SK-N-SH treated with all-trans-retinoic acid at 6 μM for 48 hours (cell line): Measurements from ENCODE around the gene TUBGCP5.

Experiments
- ATAC-seq: fragments of 200-7000 bp; cut with Tn5 transposase; 3 replicates; pipeline ENCODE4 v1.9.1; 2020; ENCODE audit warnings: mild to moderate bottlenecking, moderate library complexity
- BACH2 ChIP-seq: fragments of 250-450 bp; sonication (Bioruptor Pico); IDR thresholded peaks from 2 replicates; pipeline ENCODE4 v1.9.0; 2021; ENCODE audit warnings: mild to moderate bottlenecking, borderline replicate concordance
- CREB5 ChIP-seq: fragments of 250-450 bp; sonication (Bioruptor Pico); IDR thresholded peaks from 2 replicates; pipeline ENCODE4 v1.5.1; 2020; ENCODE audit warnings: low read depth, mild to moderate bottlenecking, moderate library complexity
- CSDC2 ChIP-seq: fragments of 250-450 bp; sonication (Bioruptor Pico); IDR thresholded peaks from 2 replicates; pipeline ENCODE4 v1.5.0; 2020; ENCODE audit warnings: mild to moderate bottlenecking, moderate library complexity
- CSRNP3 ChIP-seq: fragments of 250-450 bp; sonication (Bioruptor Pico); IDR thresholded peaks from 2 replicates; pipeline ENCODE4 v1.5.1; 2021; ENCODE audit warnings: mild to moderate bottlenecking, moderate library complexity
- GLIS3 ChIP-seq: fragments of 250-450 bp; sonication (Bioruptor Pico); IDR thresholded peaks from 2 replicates; pipeline ENCODE4 v1.5.0; 2020; ENCODE audit warnings: mild to moderate bottlenecking, moderate library complexity
- ISL1 ChIP-seq: fragments of 250-450 bp; sonication (Bioruptor Pico); IDR thresholded peaks from 2 replicates; pipeline ENCODE4 v2.1.2; 2022; ENCODE audit warnings: mild to moderate bottlenecking, moderate library complexity
- POU6F1 ChIP-seq: fragments of 250-450 bp; sonication (Bioruptor Pico); IDR thresholded peaks from 2 replicates; pipeline ENCODE4 v1.8.0; 2021; ENCODE audit warnings: low read depth, mild to moderate bottlenecking, moderate library complexity, borderline replicate concordance
- PPARA ChIP-seq: fragments of 250-450 bp; sonication (Bioruptor Pico); IDR thresholded peaks from 2 replicates; pipeline ENCODE4 v1.5.0; 2020; ENCODE audit warnings: mild to moderate bottlenecking, borderline replicate concordance
- RARB ChIP-seq: fragments of 250-450 bp; sonication (Bioruptor Pico); IDR thresholded peaks from 2 replicates; pipeline ENCODE4 v1.8.0; 2021; ENCODE audit warnings: mild to moderate bottlenecking, moderate library complexity
- SNAI2 ChIP-seq: fragments of 250-450 bp; sonication (Bioruptor Pico); IDR thresholded peaks from 2 replicates; pipeline ENCODE4 v1.5.0; 2020; ENCODE audit warnings: mild to moderate bottlenecking, moderate library complexity
- TCF4 ChIP-seq: fragments of 250-450 bp; sonication (Bioruptor Pico); IDR thresholded peaks from 2 replicates; pipeline ENCODE4 v1.8.0; 2021; ENCODE audit warnings: mild to moderate bottlenecking, moderate library complexity, borderline replicate concordance
- TOX ChIP-seq: fragments of 250-450 bp; sonication (Bioruptor Pico); IDR thresholded peaks from 2 replicates; pipeline ENCODE4 v1.8.0; 2021; ENCODE audit warnings: mild to moderate bottlenecking, moderate library complexity, borderline replicate concordance
- ZC3H10 ChIP-seq: fragments of 250-450 bp; sonication (Bioruptor Pico); IDR thresholded peaks from 2 replicates; pipeline ENCODE4 v1.5.1; 2021; ENCODE audit warnings: mild to moderate bottlenecking, moderate library complexity
- ZFP3 ChIP-seq: fragments of 250-450 bp; sonication (Bioruptor Pico); IDR thresholded peaks from 2 replicates; pipeline ENCODE4 v1.5.0; 2020; ENCODE audit warnings: mild to moderate bottlenecking, moderate library complexity
- ZFP30 ChIP-seq: fragments of 450-650 bp; formaldehyde crosslinking; IDR thresholded peaks from 2 replicates; pipeline ENCODE4 v1.5.0; 2022; ENCODE audit warnings: mild to moderate bottlenecking, moderate library complexity
- ZNF565 ChIP-seq: fragments of 450-650 bp; formaldehyde crosslinking; conservative IDR thresholded peaks from 2 replicates; pipeline ENCODE4 v1.5.0; 2020; ENCODE audit warnings: low read depth, mild to moderate bottlenecking, moderate library complexity
- ZNF70 ChIP-seq: fragments of 450-650 bp; formaldehyde crosslinking; IDR thresholded peaks from 2 replicates; pipeline ENCODE4 v1.5.0; 2020; ENCODE audit warnings: mild to moderate bottlenecking, moderate library complexity
- ZNF8 ChIP-seq: fragments of 450-650 bp; formaldehyde crosslinking; IDR thresholded peaks from 2 replicates; pipeline ENCODE4 v1.5.0; 2020; ENCODE audit warnings: mild to moderate bottlenecking, moderate library complexity
- TF ChIP-seq, protein P1 (sequence below): fragments of 250-450 bp; sonication (Bioruptor Pico); IDR thresholded peaks from 2 replicates; pipeline ENCODE4 v1.5.0; 2020; ENCODE audit warnings: mild to moderate bottlenecking, moderate library complexity
- TF ChIP-seq, protein P2 (sequence below): fragments of 250-450 bp; sonication (Bioruptor Pico); IDR thresholded peaks from 2 replicates; pipeline ENCODE4 v1.8.0; 2020; ENCODE audit warnings: mild to moderate bottlenecking, moderate library complexity, borderline replicate concordance

TUBGCP5 gene

DNA sequence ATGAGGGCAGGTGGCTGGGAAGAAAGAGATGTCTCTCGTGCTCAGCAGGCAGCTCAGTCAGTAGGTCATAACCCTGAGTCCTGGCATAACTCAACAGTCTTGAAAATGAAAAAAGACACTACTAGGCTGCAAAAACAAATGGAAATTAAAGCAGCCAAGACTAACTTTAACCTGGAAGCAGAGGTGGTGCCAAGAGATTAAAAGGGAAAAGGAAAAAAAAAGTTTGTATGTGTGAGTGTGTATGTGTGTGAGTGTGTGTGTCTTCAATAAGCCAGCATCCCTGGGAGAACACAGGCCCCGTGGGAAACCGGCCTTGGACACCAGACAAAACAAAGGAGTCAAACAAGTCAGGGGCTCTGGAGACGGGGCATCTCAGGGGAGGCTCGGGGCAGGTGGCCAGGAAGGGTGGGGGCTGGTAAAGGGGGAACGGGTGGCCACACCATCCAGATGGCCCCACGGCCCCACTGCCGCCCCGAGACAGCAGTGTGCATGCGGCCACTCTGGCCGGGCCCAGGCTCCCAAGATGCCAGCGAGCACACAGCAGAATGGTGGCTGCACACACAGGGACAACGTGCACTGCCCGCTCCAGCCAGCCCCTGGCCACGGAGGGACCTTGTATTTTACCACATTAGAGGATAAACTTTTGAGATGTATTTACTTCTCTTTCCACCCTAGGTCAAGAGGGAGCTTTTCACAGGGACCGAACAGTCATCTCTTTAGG, 83.0 kb downstream of the TUBGCP5 start:
- ATAC-seq, result peak; percentile 26; the same call in 2 of the 3 replicates
- TF ChIP-seq RARB (no peak), ZNF565 (CRISPR knock-in tag) (no peak), SNAI2 (CRISPR knock-in tag) (no peak), ZNF70 (CRISPR knock-in tag) (no peak), ZC3H10 (CRISPR knock-in tag) (no peak), TOX (CRISPR knock-in tag) (no peak), PPARA (CRISPR knock-in tag) (no peak), POU6F1 (CRISPR knock-in tag) (no peak), ZFP3 (no peak), ZFP30 (CRISPR knock-in tag) (no peak), ZNF8 (CRISPR knock-in tag) (no peak), CSDC2 (no peak), BACH2 (CRISPR knock-in tag) (no peak), ISL1 (CRISPR knock-in tag) (no peak)
- TF ChIP-seq, protein P1, sequence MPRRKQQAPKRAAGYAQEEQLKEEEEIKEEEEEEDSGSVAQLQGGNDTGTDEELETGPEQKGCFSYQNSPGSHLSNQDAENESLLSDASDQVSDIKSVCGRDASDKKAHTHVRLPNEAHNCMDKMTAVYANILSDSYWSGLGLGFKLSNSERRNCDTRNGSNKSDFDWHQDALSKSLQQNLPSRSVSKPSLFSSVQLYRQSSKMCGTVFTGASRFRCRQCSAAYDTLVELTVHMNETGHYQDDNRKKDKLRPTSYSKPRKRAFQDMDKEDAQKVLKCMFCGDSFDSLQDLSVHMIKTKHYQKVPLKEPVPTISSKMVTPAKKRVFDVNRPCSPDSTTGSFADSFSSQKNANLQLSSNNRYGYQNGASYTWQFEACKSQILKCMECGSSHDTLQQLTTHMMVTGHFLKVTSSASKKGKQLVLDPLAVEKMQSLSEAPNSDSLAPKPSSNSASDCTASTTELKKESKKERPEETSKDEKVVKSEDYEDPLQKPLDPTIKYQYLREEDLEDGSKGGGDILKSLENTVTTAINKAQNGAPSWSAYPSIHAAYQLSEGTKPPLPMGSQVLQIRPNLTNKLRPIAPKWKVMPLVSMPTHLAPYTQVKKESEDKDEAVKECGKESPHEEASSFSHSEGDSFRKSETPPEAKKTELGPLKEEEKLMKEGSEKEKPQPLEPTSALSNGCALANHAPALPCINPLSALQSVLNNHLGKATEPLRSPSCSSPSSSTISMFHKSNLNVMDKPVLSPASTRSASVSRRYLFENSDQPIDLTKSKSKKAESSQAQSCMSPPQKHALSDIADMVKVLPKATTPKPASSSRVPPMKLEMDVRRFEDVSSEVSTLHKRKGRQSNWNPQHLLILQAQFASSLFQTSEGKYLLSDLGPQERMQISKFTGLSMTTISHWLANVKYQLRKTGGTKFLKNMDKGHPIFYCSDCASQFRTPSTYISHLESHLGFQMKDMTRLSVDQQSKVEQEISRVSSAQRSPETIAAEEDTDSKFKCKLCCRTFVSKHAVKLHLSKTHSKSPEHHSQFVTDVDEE (CRISPR knock-in tag), result no peak
- TF ChIP-seq, protein P2, sequence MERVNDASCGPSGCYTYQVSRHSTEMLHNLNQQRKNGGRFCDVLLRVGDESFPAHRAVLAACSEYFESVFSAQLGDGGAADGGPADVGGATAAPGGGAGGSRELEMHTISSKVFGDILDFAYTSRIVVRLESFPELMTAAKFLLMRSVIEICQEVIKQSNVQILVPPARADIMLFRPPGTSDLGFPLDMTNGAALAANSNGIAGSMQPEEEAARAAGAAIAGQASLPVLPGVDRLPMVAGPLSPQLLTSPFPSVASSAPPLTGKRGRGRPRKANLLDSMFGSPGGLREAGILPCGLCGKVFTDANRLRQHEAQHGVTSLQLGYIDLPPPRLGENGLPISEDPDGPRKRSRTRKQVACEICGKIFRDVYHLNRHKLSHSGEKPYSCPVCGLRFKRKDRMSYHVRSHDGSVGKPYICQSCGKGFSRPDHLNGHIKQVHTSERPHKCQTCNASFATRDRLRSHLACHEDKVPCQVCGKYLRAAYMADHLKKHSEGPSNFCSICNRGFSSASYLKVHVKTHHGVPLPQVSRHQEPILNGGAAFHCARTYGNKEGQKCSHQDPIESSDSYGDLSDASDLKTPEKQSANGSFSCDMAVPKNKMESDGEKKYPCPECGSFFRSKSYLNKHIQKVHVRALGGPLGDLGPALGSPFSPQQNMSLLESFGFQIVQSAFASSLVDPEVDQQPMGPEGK, result no peak
- TF ChIP-seq, all 23 proteins: peak for 0

DNA sequence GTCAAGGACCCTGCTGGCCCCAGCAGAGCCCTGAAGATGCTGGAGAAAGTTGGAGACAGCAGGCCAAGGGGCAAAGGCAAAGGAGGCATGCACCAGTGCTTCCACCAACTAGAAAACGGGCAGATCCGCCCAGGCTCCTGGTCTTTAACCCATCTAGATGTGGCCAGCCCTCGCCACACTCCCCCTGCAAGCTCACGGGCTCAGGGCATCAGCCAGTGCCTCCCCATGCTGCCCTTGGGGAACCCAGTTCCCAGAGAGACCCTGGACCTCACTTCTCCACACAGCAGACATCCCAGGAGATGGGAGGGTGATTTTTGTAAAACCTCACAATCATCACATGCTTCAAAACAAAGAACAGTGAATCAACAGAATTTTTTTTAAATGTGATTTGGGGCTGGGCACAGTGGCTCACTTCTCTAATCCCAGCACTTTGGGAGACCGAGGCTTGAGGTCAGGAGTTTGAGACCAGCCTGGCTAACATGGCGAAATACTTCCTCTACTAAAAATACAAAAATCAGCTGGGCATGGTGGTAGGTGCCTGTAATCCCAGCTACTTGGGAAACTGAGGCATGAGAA, 83.7 kb downstream of the TUBGCP5 start:
- no peak for ATAC-seq

More for the DNA sequence above, 83.7 kb downstream of the TUBGCP5 start:
- TF ChIP-seq ZNF8 (CRISPR knock-in tag), result no peak
- TF ChIP-seq, protein P1 (CRISPR knock-in tag), result no peak
- TF ChIP-seq, protein P2, result no peak
- TF ChIP-seq CREB5 (CRISPR knock-in tag), result no peak
- no peak for TF ChIP-seq BACH2 (CRISPR knock-in tag)
- no peak for TF ChIP-seq GLIS3 (CRISPR knock-in tag)
- TF ChIP-seq ZNF70 (CRISPR knock-in tag), result no peak
- no peak for TF ChIP-seq ZNF565 (CRISPR knock-in tag)
- TF ChIP-seq TCF4 (CRISPR knock-in tag), result no peak
- TF ChIP-seq ISL1 (CRISPR knock-in tag), result no peak
- TF ChIP-seq CSRNP3 (CRISPR knock-in tag), result no peak
- no peak for TF ChIP-seq PPARA (CRISPR knock-in tag)
